GM19463 (cell line): Measurements from ENCODE around the gene TSC22D4.
"Not testable (repeated sequence)": the region's sequence is repeated elsewhere in the genome, so short reads cannot be mapped to it uniquely, and the experiment has no call there.

Experiments
- ATAC-seq: cut with Tn5 transposase; IDR thresholded peaks from one replicate; pipeline ENCODE4 v1.9.1; 2021; ENCODE audit warnings: mild to moderate bottlenecking, moderate library complexity; ENCODE audit not compliant: unreplicated experiment

TSC22D4 gene

GRCh38 chr7:100476101-100476780 lies 2.8 kb downstream of the TSC22D4 start:
- no peak for ATAC-seq

- no peak for ATAC-seq
These were observed 3.5 kb downstream of the TSC22D4 start for GRCh38 chr7:100475549-100475948.

- ATAC-seq, result no peak
These were observed 6.0 kb downstream of the TSC22D4 start for GRCh38 chr7:100472854-100473499.

- ATAC-seq, result no peak
These were observed 6.7 kb downstream of the TSC22D4 start for GRCh38 chr7:100472121-100472851.

- ATAC-seq, result no peak
These were observed 8.0 kb downstream of the TSC22D4 start for GRCh38 chr7:100471021-100471420.

GRCh38 chr7:100469227-100470044 lies 9.6 kb downstream of the TSC22D4 start:
- ATAC-seq, result no peak

GRCh38 chr7:100467638-100468373 lies 11.2 kb downstream of the TSC22D4 start:
- ATAC-seq, result no peak

- ATAC-seq, result no peak
These were observed 12.1 kb downstream of the TSC22D4 start for GRCh38 chr7:100466653-100467605.

- no peak for ATAC-seq
These were observed 13.2 kb downstream of the TSC22D4 start for GRCh38 chr7:100465702-100466311.

GRCh38 chr7:100465299-100465698 lies 13.7 kb downstream of the TSC22D4 start:
- no peak for ATAC-seq

GRCh38 chr7:100464791-100465190 lies 14.2 kb downstream of the TSC22D4 start:
- no peak for ATAC-seq

GRCh38 chr7:100464210-100464660 lies 14.8 kb downstream of the TSC22D4 start, which contains the start of gene SPACDR:
TSS of gene SPACDR (minus strand) at chr7:100464260. CDS start at chr7:100464025, 235 bp downstream.
- no peak for ATAC-seq

- no peak for ATAC-seq
These were observed 22.0 kb downstream of the TSC22D4 start for GRCh38 chr7:100457033-100457432.

- no peak for ATAC-seq
These were observed 22.5 kb downstream of the TSC22D4 start for GRCh38 chr7:100456562-100456961.

- ATAC-seq, result no peak
These were observed 23.8 kb downstream of the TSC22D4 start for GRCh38 chr7:100455206-100455605.

GRCh38 chr7:100453854-100454253 lies 25.2 kb downstream of the TSC22D4 start:
- not testable (repeated sequence) for ATAC-seq

GRCh38 chr7:100452513-100452912 lies 26.5 kb downstream of the TSC22D4 start:
- no peak for ATAC-seq

- no peak for ATAC-seq
These were observed 29.7 kb downstream of the TSC22D4 start for GRCh38 chr7:100449190-100449795.
